SU-DHL-6 (cell line): ENCODE measurements around the gene AFAP1.

ENCODE experiments used
- EZH2phosphoT487 ChIP-seq: fragments of 200-600 bp; sonication (generic), shearing (Covaris generic); conservative IDR thresholded peaks from 2 replicates; pipeline ENCODE4 v1.6.1; 2018; ENCODE audit warnings: mild to moderate bottlenecking, antibody characterized with exemption, low read length, moderate library complexity, mixed read lengths
- TF ChIP-seq, protein P1 (sequence below): fragments of 200-600 bp; sonication (generic); IDR thresholded peaks from one replicate; pipeline ENCODE4 v1.5.1; 2017; ENCODE audit warnings: antibody characterized with exemption, mild to moderate bottlenecking, low read length, moderate library complexity; ENCODE audit not compliant: insufficient read depth, poor library complexity, severe bottlenecking

- TF ChIP-seq, protein P1, sequence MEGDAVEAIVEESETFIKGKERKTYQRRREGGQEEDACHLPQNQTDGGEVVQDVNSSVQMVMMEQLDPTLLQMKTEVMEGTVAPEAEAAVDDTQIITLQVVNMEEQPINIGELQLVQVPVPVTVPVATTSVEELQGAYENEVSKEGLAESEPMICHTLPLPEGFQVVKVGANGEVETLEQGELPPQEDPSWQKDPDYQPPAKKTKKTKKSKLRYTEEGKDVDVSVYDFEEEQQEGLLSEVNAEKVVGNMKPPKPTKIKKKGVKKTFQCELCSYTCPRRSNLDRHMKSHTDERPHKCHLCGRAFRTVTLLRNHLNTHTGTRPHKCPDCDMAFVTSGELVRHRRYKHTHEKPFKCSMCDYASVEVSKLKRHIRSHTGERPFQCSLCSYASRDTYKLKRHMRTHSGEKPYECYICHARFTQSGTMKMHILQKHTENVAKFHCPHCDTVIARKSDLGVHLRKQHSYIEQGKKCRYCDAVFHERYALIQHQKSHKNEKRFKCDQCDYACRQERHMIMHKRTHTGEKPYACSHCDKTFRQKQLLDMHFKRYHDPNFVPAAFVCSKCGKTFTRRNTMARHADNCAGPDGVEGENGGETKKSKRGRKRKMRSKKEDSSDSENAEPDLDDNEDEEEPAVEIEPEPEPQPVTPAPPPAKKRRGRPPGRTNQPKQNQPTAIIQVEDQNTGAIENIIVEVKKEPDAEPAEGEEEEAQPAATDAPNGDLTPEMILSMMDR = no peak
- TF ChIP-seq EZH2phosphoT487 = no peak
These were observed 183.6 kb downstream of the AFAP1 start for GRCh38 chr4:7756071-7756470.
